OCI-LY3 (cell line): Measurements from ENCODE around the gene RPS4Y1.

Experiments
- CTCF ChIP-seq: fragments of 200-600, 300-600 bp; sonication (generic); IDR thresholded peaks from 2 replicates; pipeline ENCODE4 v1.5.1; 2014; ENCODE audit warnings: antibody characterized with exemption, low read length, low read depth
- EZH2phosphoT487 ChIP-seq: fragments of 200-600 bp; shearing (Covaris generic); IDR thresholded peaks from 2 replicates; pipeline ENCODE4 v1.6.1; 2018; ENCODE audit warnings: antibody characterized with exemption, mixed run types, low read depth

- no peak for TF ChIP-seq CTCF
- TF ChIP-seq EZH2phosphoT487, result no peak
These were observed 66.0 kb downstream of the RPS4Y1 start for GRCh38 chrY:2907356-2907755.
